Measurements from ENCODE around the gene MROH8.

The MROH8 gene

GRCh38 chr20:37172836-37173235, 6.5 kb downstream of the MROH8 start:
- H3K4me3 ChIP-seq (ENCODE audit: low read length) = no peak overlapping the region
- no peak for DNase-seq (ENCODE audit: low read depth)
- no peak for TF ChIP-seq CTCF (conservative IDR thresholded peaks at IDR 0.05; ENCODE audit: low read depth, low read length)

- H3K4me3 ChIP-seq (ENCODE audit: low read length) = no peak overlapping the region
- DNase-seq (ENCODE audit: low read depth) = no peak
- no peak for TF ChIP-seq CTCF (conservative IDR thresholded peaks at IDR 0.05; ENCODE audit: low read depth, low read length)
Observed at GRCh38 chr20:37166867-37167266, 12.5 kb downstream of the MROH8 start.

- no peak for TF ChIP-seq CTCF (conservative IDR thresholded peaks at IDR 0.05; ENCODE audit: low read depth, low read length)
- DNase-seq (ENCODE audit: low read depth) = no peak
- no peak overlapping the region for H3K4me3 ChIP-seq (ENCODE audit: low read length)
Observed at GRCh38 chr20:37165031-37165430, 14.3 kb downstream of the MROH8 start.

GRCh38 chr20:37163832-37164554, 15.4 kb downstream of the MROH8 start:
- TF ChIP-seq CTCF (conservative IDR thresholded peaks at IDR 0.05; ENCODE audit: low read depth, low read length) = no peak
- DNase-seq (ENCODE audit: low read depth) = no peak
- no peak overlapping the region for H3K4me3 ChIP-seq (ENCODE audit: low read length)

- no peak for TF ChIP-seq CTCF (conservative IDR thresholded peaks at IDR 0.05; ENCODE audit: low read depth, low read length)
- no peak for DNase-seq (ENCODE audit: low read depth)
- no peak overlapping the region for H3K4me3 ChIP-seq (ENCODE audit: low read length)
Observed at GRCh38 chr20:37162646-37163045, 16.7 kb downstream of the MROH8 start.

GRCh38 chr20:37161830-37162549, 17.4 kb downstream of the MROH8 start:
- no peak overlapping the region for H3K4me3 ChIP-seq (ENCODE audit: low read length)
- no peak for DNase-seq (ENCODE audit: low read depth)
- TF ChIP-seq CTCF (conservative IDR thresholded peaks at IDR 0.05; ENCODE audit: low read depth, low read length) = no peak

DNA sequence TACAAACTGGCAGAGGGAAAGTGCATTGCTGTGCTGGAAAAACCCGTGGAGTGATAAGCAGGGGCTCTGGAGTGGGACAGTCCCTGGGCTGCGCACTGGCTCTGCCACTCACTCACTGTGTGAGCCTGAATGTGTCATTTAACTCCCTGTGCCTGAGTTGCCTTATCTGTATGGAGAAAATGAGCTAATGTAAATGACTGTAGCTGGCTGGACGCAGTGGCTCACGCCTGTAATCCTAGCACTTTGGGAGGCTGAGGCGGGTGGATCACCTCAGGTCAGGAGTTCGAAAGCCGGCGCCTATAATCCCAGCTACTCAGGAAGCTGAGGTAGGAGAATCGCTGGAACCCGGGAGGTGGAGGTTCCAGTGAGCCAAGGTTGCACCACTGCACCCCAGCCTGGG, 18.7 kb downstream of the MROH8 start:
- no peak for TF ChIP-seq CTCF (conservative IDR thresholded peaks at IDR 0.05; ENCODE audit: low read depth, low read length)
- DNase-seq (ENCODE audit: low read depth) = no peak

More for the DNA sequence above, 18.7 kb downstream of the MROH8 start:
- no peak overlapping the region for H3K4me3 ChIP-seq (ENCODE audit: low read length)
